ENCODE data around the gene PIK3C2G. TPM values are rescaled to one million over a fixed set of nuclear protein-coding genes. Genes with fewer than 3 reads are reported as not detected.

Gene PIK3C2G
- total RNA-seq, 1 donor from 2014 or later = 0.59 TPM

GRCh38 chr12:18430425-18431048, 169.2 kb downstream of the PIK3C2G start:
- intact Hi-C loops (cut with DNase I) = no loop called here
- no peaks in the 10 kb centered on the region for H3K4me1 ChIP-seq
- no peak overlapping the region for H3K27ac ChIP-seq
- TF ChIP-seq CTCF (IDR thresholded peaks at IDR 0.05) = peak; percentile 67
- no peaks in the 10 kb centered on the region for H3K9me3 ChIP-seq
- H3K27me3 ChIP-seq (ENCODE audit: low read depth) = no peaks in the 10 kb centered on the region
- ATAC-seq = peak; percentile 86 to 93
- DNase-seq = no peak
- H3K4me3 ChIP-seq = no peak overlapping the region
- H3K36me3 ChIP-seq = no peaks in the 10 kb centered on the region

- DNase-seq = no peak
- ATAC-seq = no peak
- TF ChIP-seq CTCF (IDR thresholded peaks at IDR 0.05) = no peak
- Histone ChIP-seq H3K4me1 (no peaks in the 10 kb centered on the region), H3K9me3 (no peaks in the 10 kb centered on the region), H3K27ac (no peak overlapping the region), H3K36me3 (no peaks in the 10 kb centered on the region), H3K4me3 (no peak overlapping the region), H3K27me3 (ENCODE audit: low read depth) (no peaks in the 10 kb centered on the region)
- intact Hi-C loops (cut with DNase I) = no loop called here
These were observed 170.5 kb downstream of the PIK3C2G start for GRCh38 chr12:18431771-18432170.

- Histone ChIP-seq H3K36me3 (no peaks in the 10 kb centered on the region), H3K9me3 (no peaks in the 10 kb centered on the region), H3K4me1 (no peaks in the 10 kb centered on the region), H3K4me3 (no peak overlapping the region), H3K27ac (no peak overlapping the region), H3K27me3 (ENCODE audit: low read depth) (no peaks in the 10 kb centered on the region)
- intact Hi-C loops (cut with DNase I) = no loop called here
- TF ChIP-seq CTCF (IDR thresholded peaks at IDR 0.05) = no peak
- ATAC-seq (no peak), DNase-seq (no peak)
These were observed 170.9 kb downstream of the PIK3C2G start for GRCh38 chr12:18432206-18432605.

GRCh38 chr12:18436170-18436569, 174.9 kb downstream of the PIK3C2G start:
- Histone ChIP-seq H3K36me3 (no peaks in the 10 kb centered on the region), H3K9me3 (no peaks in the 10 kb centered on the region), H3K27me3 (ENCODE audit: low read depth) (no peaks in the 10 kb centered on the region), H3K4me3 (no peak overlapping the region), H3K4me1 (no peaks in the 10 kb centered on the region), H3K27ac (no peak overlapping the region)
- DNase-seq (no peak), ATAC-seq (no peak)
- intact Hi-C loops (cut with DNase I) = no loop called here
- no peak for TF ChIP-seq CTCF (IDR thresholded peaks at IDR 0.05)

GRCh38 chr12:18439541-18439940, 178.2 kb downstream of the PIK3C2G start:
- Histone ChIP-seq H3K9me3 (no peaks in the 10 kb centered on the region), H3K4me1 (no peaks in the 10 kb centered on the region), H3K27me3 (ENCODE audit: low read depth) (no peaks in the 10 kb centered on the region), H3K27ac (no peak overlapping the region), H3K36me3 (no peaks in the 10 kb centered on the region), H3K4me3 (no peak overlapping the region)
- intact Hi-C loops (cut with DNase I) = no loop called here
- ATAC-seq (no peak), DNase-seq (no peak)
- no peak for TF ChIP-seq CTCF (IDR thresholded peaks at IDR 0.05)
